Keratinocyte (primary cell): Measurements from ENCODE around the gene TXNDC2. TPM values are rescaled to one million over a fixed set of nuclear protein-coding genes. Genes with fewer than 3 reads are reported as not detected.

Experiments
- DNase-seq: peaks from one replicate; pipeline ENCODE4 v3.0.0-alpha.2; 2011; ENCODE audit warnings: low read depth, missing footprints, low spot score
- FAIRE-seq: peaks from 2 replicates; lab custom pipeline; 2011; peaks lifted over from hg19 to GRCh38; lab: Jason Lieb, UNC
- H2AFZ ChIP-seq: 2 replicates; pipeline ENCODE4 v1.6.0; 2012; ENCODE audit warnings: low read length, control low read depth, inconsistent platforms; ENCODE audit not compliant: control insufficient read depth
- H3K27ac ChIP-seq: 2 replicates; pipeline ENCODE4 v1.5.1; 2011; ENCODE audit warnings: low read length; ENCODE audit not compliant: control insufficient read depth, insufficient read depth
- H3K27me3 ChIP-seq: 3 replicates; pipeline ENCODE4 v1.6.0; 2011; ENCODE audit warnings: low read length; ENCODE audit not compliant: control insufficient read depth, insufficient read depth; ENCODE audit errors: extremely low read depth
- H3K36me3 ChIP-seq, 2 experiments: 2 replicates in 1 of 2; 3 replicates in 1 of 2; pipeline ENCODE4 v1.5.1; 2011; ENCODE audit warnings: low read length in 2 of 2, mild to moderate bottlenecking in 1 of 2; ENCODE audit not compliant: control insufficient read depth in 2 of 2, insufficient read depth in 2 of 2; ENCODE audit errors: extremely low read depth in 1 of 2
- H3K4me1 ChIP-seq: 3 replicates; pipeline ENCODE4 v1.5.1; 2011; ENCODE audit warnings: low read length; ENCODE audit not compliant: control insufficient read depth, insufficient read depth; ENCODE audit errors: extremely low read depth
- H3K4me2 ChIP-seq: 3 replicates; pipeline ENCODE4 v1.6.0; 2011; ENCODE audit warnings: low read depth, low read length; ENCODE audit not compliant: control insufficient read depth, insufficient read depth; ENCODE audit errors: extremely low read depth
- H3K4me3 ChIP-seq, 3 experiments: fragments of 200-600 bp in 1 of 3; sonication (generic) in 1 of 3; 2 replicates in 2 of 3; 3 replicates in 1 of 3; pipeline ENCODE4 v1.5.1; 2011 to 2016; ENCODE audit warnings: low read length in 3 of 3, mild to moderate bottlenecking in 3 of 3, control low read depth in 2 of 3, inconsistent platforms in 1 of 3, low read depth in 1 of 3, mixed read lengths in 1 of 3, mixed run types in 1 of 3, moderate library complexity in 1 of 3; ENCODE audit not compliant: control insufficient read depth in 2 of 3, insufficient read depth in 2 of 3; ENCODE audit errors: extremely low read depth in 1 of 3
- H3K79me2 ChIP-seq: 2 replicates; pipeline ENCODE4 v1.6.0; 2012; ENCODE audit warnings: low read length; ENCODE audit not compliant: control insufficient read depth, insufficient read depth
- H3K9ac ChIP-seq: 3 replicates; pipeline ENCODE4 v1.6.0; 2011; ENCODE audit warnings: low read length; ENCODE audit not compliant: control insufficient read depth, insufficient read depth; ENCODE audit errors: extremely low read depth
- H3K9me1 ChIP-seq: 3 replicates; pipeline ENCODE4 v1.6.0; 2011; ENCODE audit warnings: low read length; ENCODE audit not compliant: control insufficient read depth, insufficient read depth; ENCODE audit errors: extremely low read depth
- H3K9me3 ChIP-seq: 2 replicates; pipeline ENCODE4 v1.5.1; 2012; ENCODE audit warnings: low read depth, low read length; ENCODE audit not compliant: control insufficient read depth
- H4K20me1 ChIP-seq: 3 replicates; pipeline ENCODE4 v1.6.0; 2011; ENCODE audit warnings: low read length; ENCODE audit not compliant: control insufficient read depth, insufficient read depth; ENCODE audit errors: extremely low read depth
- EZH2 ChIP-seq: IDR thresholded peaks from one replicate; pipeline ENCODE4 v1.6.1; 2012; ENCODE audit warnings: inconsistent platforms, mild to moderate bottlenecking, low read length, moderate library complexity
- dilution Hi-C: fragments of 300-500 bp; cut with MboI; formaldehyde crosslinking; loops from one replicate; pipeline ENCODE4 v1.7.0; 2020; ENCODE audit warnings: low sequenced_read_pairs; ENCODE audit not compliant: extremely low pct_ligation_motif_present
- polyA plus RNA-seq, 5 experiments: library from polyadenylated mRNA; depleted of rRNA in 3 of 5; stranded (reverse) in 3 of 5; stranded (forward) in 1 of 5; unstranded in 1 of 5; fragments of >200 nt; gene quantifications; 1 replicate in 1 of 5; 2 replicates in 3 of 5; 3 replicates in 1 of 5; pipeline versions ENCODE4 v1.2.1 to v1.2.3, GENCODE V29; 2011 to 2012; ENCODE audit warnings: missing spikeins in 2 of 5, low read depth in 1 of 5, low replicate concordance in 1 of 5
- TF ChIP-seq, protein P1 (sequence below), 3 experiments: IDR thresholded peaks in 1 of 3; conservative IDR thresholded peaks in 1 of 3; optimal IDR thresholded peaks in 1 of 3; 2 replicates in 2 of 3; 3 replicates in 1 of 3; pipeline versions ENCODE3 to v1.5.1; 2011; ENCODE audit warnings: low read length in 3 of 3, mild to moderate bottlenecking in 3 of 3, moderate library complexity in 2 of 3, control low read depth in 1 of 3, inconsistent platforms in 1 of 3; ENCODE audit not compliant: insufficient read depth in 2 of 3; ENCODE audit errors: extremely low read depth in 1 of 3

The TXNDC2 gene
- polyA plus RNA-seq, 1 donor (not counting 4 experiments of a cell fraction or from before 2014, with no cell fraction given): not detected

DNA sequence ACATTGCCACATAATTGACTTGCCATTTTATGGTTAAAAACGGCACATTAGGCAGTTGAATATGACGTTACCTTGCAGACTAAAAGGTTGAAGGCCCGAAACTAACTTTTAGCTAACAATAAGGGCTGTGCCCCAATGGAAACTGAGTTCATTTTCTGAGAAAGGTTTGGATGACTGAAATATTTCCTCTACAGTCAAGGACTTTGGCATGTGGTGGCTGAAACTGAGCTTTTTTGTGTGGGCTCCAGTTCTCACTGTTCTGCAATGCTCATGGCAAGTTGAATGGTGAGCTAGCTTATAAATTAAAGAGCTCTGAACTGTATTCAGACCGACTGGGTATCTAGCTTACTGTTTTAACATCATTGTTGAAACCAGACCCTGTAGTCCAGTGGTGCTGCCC lies 23.8 kb upstream of the TXNDC2 start:
- Histone ChIP-seq H3K36me3 (peaks cover 0 to 3% of the 10 kb centered on the region in 2 experiments), H3K4me1 (no peaks in the 10 kb centered on the region), H4K20me1 (no peaks in the 10 kb centered on the region), H3K9ac (no peak overlapping the region), H3K4me2 (no peak overlapping the region), H2AFZ (no peak overlapping the region), H3K4me3 (no peak overlapping the region), H3K9me3 (peaks cover 6% of the 10 kb centered on the region), H3K27me3 (no peaks in the 10 kb centered on the region), H3K9me1 (no peaks in the 10 kb centered on the region), H3K27ac (no peak overlapping the region), H3K79me2 (no peaks in the 10 kb centered on the region)
- FAIRE-seq: no peak
- TF ChIP-seq, protein P1, sequence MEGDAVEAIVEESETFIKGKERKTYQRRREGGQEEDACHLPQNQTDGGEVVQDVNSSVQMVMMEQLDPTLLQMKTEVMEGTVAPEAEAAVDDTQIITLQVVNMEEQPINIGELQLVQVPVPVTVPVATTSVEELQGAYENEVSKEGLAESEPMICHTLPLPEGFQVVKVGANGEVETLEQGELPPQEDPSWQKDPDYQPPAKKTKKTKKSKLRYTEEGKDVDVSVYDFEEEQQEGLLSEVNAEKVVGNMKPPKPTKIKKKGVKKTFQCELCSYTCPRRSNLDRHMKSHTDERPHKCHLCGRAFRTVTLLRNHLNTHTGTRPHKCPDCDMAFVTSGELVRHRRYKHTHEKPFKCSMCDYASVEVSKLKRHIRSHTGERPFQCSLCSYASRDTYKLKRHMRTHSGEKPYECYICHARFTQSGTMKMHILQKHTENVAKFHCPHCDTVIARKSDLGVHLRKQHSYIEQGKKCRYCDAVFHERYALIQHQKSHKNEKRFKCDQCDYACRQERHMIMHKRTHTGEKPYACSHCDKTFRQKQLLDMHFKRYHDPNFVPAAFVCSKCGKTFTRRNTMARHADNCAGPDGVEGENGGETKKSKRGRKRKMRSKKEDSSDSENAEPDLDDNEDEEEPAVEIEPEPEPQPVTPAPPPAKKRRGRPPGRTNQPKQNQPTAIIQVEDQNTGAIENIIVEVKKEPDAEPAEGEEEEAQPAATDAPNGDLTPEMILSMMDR (optimal IDR thresholded peaks at IDR 0.05 in 1 of 3, IDR thresholded peaks at IDR 0.05 in 1 of 3, conservative IDR thresholded peaks at IDR 0.05 in 1 of 3; ENCODE audit: extremely low read depth in 1 of 3, insufficient read depth in 2 of 3, low read length in 3 of 3): no peak
- TF ChIP-seq EZH2: no peak
- DNase-seq: no peak
- dilution Hi-C loops: no loop called here

DNA sequence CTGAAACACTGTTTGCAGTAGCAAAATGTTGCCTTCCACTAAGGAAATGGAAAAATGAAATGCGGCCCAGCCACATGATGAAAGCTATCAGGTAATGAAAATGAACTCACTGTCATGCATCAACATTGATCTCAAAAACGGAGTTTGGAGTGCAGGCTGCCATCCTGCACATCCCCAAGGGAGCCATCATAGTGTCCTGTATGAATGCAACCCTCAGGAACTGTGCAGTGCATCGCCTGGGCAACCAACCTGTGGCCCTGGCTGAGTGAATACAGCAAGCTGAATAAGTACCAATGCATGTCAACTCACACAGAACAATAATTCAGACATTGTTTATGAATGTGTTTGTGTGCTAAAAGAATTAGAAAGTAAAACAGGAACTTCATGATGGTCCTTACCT lies 23.1 kb upstream of the TXNDC2 start:
- peaks cover 6% of the 10 kb centered on the region for H3K9me3 ChIP-seq
- no peaks in the 10 kb centered on the region for H3K4me1 ChIP-seq
- H3K4me2 ChIP-seq: no peak overlapping the region
- H3K4me3 ChIP-seq: no peak overlapping the region
- no peak overlapping the region for H3K27ac ChIP-seq
- H3K27me3 ChIP-seq: no peaks in the 10 kb centered on the region
- no peaks in the 10 kb centered on the region for H4K20me1 ChIP-seq
- no peak for DNase-seq
- H3K9ac ChIP-seq: no peak overlapping the region
- TF ChIP-seq, protein P1 (optimal IDR thresholded peaks at IDR 0.05 in 1 of 3, IDR thresholded peaks at IDR 0.05 in 1 of 3, conservative IDR thresholded peaks at IDR 0.05 in 1 of 3; ENCODE audit: extremely low read depth in 1 of 3, insufficient read depth in 2 of 3, low read length in 3 of 3): no peak
- no peak for TF ChIP-seq EZH2
- no peak for FAIRE-seq
- no peaks in the 10 kb centered on the region for H3K9me1 ChIP-seq
- dilution Hi-C loops: no loop called here
- H3K36me3 ChIP-seq: peaks cover 0 to 3% of the 10 kb centered on the region in 2 experiments
- H2AFZ ChIP-seq: no peak overlapping the region
- H3K79me2 ChIP-seq: no peaks in the 10 kb centered on the region
